Thyroid gland (tissue), 4 donors: ENCODE data around the gene DNTTIP2.

Experiments used
- POLR2A ChIP-seq, 2 donors: fragments of 450-650 bp; IDR thresholded peaks; one replicate each; pipeline ENCODE4 v1.6.1; 2017; ENCODE audit warnings: antibody characterized with exemption in 2 of 2, mild to moderate bottlenecking in 2 of 2, moderate library complexity in 1 of 2
- TF ChIP-seq, protein P1 (sequence below), 6 experiments: fragments of 200-600 bp in 3 of 6; fragments of 450-650 bp in 3 of 6; sonication (generic) in 3 of 6; IDR thresholded peaks; one replicate each; pipeline ENCODE4 v1.5.1; 2016 to 2019; ENCODE audit warnings: antibody characterized with exemption in 6 of 6, mild to moderate bottlenecking in 2 of 6, inconsistent platforms in 1 of 6, moderate library complexity in 1 of 6

DNA sequence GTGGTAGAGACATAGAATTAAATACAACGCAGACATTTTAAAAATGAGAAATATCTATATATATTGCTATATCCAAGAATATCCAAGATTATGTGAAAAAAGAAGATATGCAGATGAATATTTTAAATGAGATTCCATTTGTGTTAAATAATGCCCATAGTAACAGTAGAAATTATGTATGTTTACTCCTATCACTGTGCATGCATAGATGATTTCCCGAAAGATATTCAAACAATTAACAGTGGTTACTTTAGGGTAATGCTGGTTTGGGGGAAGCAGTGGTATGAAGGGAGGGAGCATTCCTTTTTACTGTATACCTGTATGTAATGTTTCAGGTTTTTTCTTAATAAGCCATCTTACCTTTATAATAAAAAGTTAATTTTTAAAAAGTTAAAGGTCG is 25.1 kb downstream of the DNTTIP2 start:
- TF ChIP-seq POLR2A (IDR thresholded peaks at IDR 0.05), result no peak
- TF ChIP-seq, protein P1, sequence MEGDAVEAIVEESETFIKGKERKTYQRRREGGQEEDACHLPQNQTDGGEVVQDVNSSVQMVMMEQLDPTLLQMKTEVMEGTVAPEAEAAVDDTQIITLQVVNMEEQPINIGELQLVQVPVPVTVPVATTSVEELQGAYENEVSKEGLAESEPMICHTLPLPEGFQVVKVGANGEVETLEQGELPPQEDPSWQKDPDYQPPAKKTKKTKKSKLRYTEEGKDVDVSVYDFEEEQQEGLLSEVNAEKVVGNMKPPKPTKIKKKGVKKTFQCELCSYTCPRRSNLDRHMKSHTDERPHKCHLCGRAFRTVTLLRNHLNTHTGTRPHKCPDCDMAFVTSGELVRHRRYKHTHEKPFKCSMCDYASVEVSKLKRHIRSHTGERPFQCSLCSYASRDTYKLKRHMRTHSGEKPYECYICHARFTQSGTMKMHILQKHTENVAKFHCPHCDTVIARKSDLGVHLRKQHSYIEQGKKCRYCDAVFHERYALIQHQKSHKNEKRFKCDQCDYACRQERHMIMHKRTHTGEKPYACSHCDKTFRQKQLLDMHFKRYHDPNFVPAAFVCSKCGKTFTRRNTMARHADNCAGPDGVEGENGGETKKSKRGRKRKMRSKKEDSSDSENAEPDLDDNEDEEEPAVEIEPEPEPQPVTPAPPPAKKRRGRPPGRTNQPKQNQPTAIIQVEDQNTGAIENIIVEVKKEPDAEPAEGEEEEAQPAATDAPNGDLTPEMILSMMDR (IDR thresholded peaks at IDR 0.05), result no peak
